ENCODE results near the gene MRGPRF.
"Not testable (repeated sequence)": the region's sequence is repeated elsewhere in the genome, so short reads cannot be mapped to it uniquely, and the experiment has no call there.

- not testable (repeated sequence) for TF ChIP-seq POLR2A (IDR thresholded peaks at IDR 0.05); EP300 (IDR thresholded peaks at IDR 0.05; ENCODE audit: low read depth)
- TF ChIP-seq, protein P1, sequence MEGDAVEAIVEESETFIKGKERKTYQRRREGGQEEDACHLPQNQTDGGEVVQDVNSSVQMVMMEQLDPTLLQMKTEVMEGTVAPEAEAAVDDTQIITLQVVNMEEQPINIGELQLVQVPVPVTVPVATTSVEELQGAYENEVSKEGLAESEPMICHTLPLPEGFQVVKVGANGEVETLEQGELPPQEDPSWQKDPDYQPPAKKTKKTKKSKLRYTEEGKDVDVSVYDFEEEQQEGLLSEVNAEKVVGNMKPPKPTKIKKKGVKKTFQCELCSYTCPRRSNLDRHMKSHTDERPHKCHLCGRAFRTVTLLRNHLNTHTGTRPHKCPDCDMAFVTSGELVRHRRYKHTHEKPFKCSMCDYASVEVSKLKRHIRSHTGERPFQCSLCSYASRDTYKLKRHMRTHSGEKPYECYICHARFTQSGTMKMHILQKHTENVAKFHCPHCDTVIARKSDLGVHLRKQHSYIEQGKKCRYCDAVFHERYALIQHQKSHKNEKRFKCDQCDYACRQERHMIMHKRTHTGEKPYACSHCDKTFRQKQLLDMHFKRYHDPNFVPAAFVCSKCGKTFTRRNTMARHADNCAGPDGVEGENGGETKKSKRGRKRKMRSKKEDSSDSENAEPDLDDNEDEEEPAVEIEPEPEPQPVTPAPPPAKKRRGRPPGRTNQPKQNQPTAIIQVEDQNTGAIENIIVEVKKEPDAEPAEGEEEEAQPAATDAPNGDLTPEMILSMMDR (IDR thresholded peaks at IDR 0.05): not testable (repeated sequence)
Observed at GRCh38 chr11:68973706-68974105, 39.3 kb downstream of the MRGPRF start.
